HG03575 (cell line): ENCODE results near the gene FBXO31.

Experiments used
- ATAC-seq: cut with Tn5 transposase; IDR thresholded peaks from one replicate; pipeline ENCODE4 v1.9.1; 2021; ENCODE audit not compliant: unreplicated experiment, insufficient number of reproducible peaks, low FRiP score; ENCODE audit errors: extremely low read depth

FBXO31 gene

GRCh38 chr16:87412996-87413421 is 29.4 kb upstream of the FBXO31 start:
- no peak for ATAC-seq

GRCh38 chr16:87412371-87412995 is 28.9 kb upstream of the FBXO31 start:
- ATAC-seq, result no peak

- no peak for ATAC-seq
Measured at GRCh38 chr16:87411375-87412271, 28.0 kb upstream of the FBXO31 start.

- no peak for ATAC-seq
Measured at GRCh38 chr16:87410968-87411367, 27.4 kb upstream of the FBXO31 start.

GRCh38 chr16:87410530-87410929 is 27.0 kb upstream of the FBXO31 start:
- ATAC-seq, result no peak

- ATAC-seq, result no peak
Measured at GRCh38 chr16:87409781-87410180, 26.2 kb upstream of the FBXO31 start.

- ATAC-seq, result no peak
Measured at GRCh38 chr16:87409153-87409552, 25.6 kb upstream of the FBXO31 start.

- no peak for ATAC-seq
Measured at GRCh38 chr16:87407511-87408112, 24.0 kb upstream of the FBXO31 start.

GRCh38 chr16:87406495-87407088 is 23.0 kb upstream of the FBXO31 start:
- ATAC-seq, result no peak

GRCh38 chr16:87404764-87405625 is 21.4 kb upstream of the FBXO31 start:
- ATAC-seq, result no peak

- no peak for ATAC-seq
Measured at GRCh38 chr16:87395181-87395842, 11.7 kb upstream of the FBXO31 start.

GRCh38 chr16:87393680-87394055 is 10.1 kb upstream of the FBXO31 start:
- no peak for ATAC-seq

GRCh38 chr16:87392821-87393679 is 9.5 kb upstream of the FBXO31 start:
- no peak for ATAC-seq

GRCh38 chr16:87391950-87392820 is 8.6 kb upstream of the FBXO31 start, which contains the start of gene MAP1LC3B:
TSS of gene MAP1LC3B (plus strand) at chr16:87392336. CDS start at chr16:87392428, 92 bp downstream.
- ATAC-seq, result no peak

- no peak for ATAC-seq
Measured at GRCh38 chr16:87391324-87391949, 7.9 kb upstream of the FBXO31 start.
